A549 treated with GW870086 at 1 μM for 4 hours (cell line): ENCODE measurements around the gene SEBOX. TPM values are rescaled to one million over a fixed set of nuclear protein-coding genes. Genes with fewer than 3 reads are reported as not detected.

Experiments
- total RNA-seq: library from RNA; stranded (reverse); fragments of 200-300 nt; extraction: Qiagen RNA extraction; gene quantifications from 5 replicates; pipeline ENCODE4 v1.2.3, GENCODE V29; 2022; ENCODE audit warnings: low read depth

Gene SEBOX
- total RNA-seq: not detected in 5 replicates

GRCh38 chr17:28364665-28365363 is at the start of gene SEBOX:
Gene SEBOX, minus strand, starts transcription at chr17:28365199. Its CDS starts 48 bp downstream, at chr17:28365151.

DNA sequence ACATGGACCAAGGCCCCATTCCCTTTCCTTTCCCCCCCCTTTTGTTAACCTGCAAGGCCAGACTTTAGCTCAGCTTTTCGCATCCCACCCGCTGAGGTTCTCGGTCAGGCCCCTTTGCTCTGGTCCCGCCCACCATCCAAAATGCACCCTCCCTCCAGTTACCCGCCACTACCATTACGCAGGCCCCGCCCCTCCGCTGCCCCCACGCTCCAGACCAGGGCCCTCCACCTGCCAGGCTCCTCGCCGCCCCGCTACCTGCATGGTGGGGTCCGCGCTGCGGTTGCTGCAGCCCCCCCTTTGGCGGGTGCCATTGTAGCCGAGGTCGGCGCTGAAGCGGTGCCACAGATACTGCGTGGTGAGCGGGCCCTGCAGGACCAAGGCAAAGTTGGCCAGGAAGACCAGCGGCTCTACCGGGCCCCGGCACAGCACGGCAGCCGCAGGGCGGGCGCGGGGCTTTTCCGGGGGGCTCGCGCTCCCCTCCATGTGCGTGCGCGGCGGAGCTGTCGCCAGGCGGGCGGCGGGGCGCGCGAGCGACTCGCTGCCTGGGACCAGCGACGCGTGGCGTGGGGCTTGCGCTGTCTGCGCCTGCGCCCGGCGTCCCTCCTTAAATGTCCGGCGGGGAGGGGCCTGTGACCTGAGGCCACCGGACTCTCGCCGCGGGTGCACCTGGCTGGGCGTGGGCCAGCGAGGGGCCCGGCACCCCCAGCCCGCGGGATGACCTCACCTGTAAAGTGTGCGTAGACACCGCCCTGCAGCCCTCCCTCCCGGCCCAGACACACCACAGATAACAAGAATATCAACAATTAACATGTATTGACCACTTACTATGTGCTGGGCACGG is 40.9 kb upstream of the SEBOX start, which contains the start of gene SLC46A1:
TSS of gene SLC46A1 (minus strand) at position 581 of the 841 bp plus-strand sequence. CDS start at position 483, 98 bp downstream.

DNA sequence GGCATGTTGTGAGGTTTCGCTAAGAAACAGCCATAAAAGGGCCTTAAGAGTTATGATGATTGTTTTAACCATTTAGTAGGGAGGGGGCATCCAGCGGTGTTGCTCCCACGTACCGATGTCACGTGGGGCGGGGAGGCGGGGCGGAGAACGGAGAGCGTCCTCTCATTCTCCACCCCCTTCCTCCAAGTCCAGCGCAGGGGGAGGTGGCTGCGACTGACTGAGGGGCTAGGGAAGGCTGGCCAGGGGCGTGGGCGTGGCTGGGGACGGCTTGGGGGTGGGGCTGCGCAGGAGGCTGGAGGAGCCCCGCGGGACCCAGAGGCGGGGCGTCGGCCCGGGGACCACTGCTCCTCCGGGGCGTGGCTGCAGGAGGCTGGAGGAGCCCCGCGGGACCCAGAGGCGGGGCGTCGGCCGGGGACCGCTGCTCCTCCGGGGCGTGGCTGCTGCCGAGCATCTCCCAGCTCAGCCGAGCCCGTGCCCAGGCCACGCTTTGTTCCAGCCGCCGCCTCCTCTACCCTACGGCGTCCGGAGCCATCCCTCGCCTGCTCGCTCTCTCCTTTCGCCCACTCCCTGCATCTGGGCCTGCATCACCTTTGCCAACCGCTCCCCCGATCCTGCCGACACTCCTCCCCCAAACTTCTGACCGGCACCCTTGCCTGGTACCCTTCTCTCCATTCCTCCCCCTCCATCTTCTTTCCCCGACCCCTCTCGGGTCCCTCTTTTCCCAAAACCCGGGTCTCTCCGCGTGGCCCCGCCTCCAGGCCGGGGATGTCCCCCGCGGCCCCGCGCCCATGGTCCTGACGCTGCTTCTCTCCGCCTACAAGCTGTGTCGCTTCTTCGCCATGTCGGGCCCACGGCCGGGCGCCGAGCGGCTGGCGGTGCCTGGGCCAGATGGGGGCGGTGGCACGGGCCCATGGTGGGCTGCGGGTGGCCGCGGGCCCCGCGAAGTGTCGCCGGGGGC is 6.5 kb upstream of the SEBOX start, which contains the start of gene SARM1:
TSS of gene SARM1 (plus strand) at position 450 of the 958 bp plus-strand sequence. CDS start at position 789, 339 bp downstream.

GRCh38 chr17:28370035-28370743 is 5.2 kb upstream of the SEBOX start, which contains the start of gene VTN:
Gene VTN, minus strand, starts transcription at chr17:28370307. Its CDS starts 104 bp downstream, at chr17:28370203.

GRCh38 chr17:28357061-28357900 is 7.7 kb downstream of the SEBOX start, which contains the start of gene POLDIP2:
Gene POLDIP2, minus strand, starts transcription at chr17:28357527. Its CDS starts 79 bp downstream, at chr17:28357448.

DNA sequence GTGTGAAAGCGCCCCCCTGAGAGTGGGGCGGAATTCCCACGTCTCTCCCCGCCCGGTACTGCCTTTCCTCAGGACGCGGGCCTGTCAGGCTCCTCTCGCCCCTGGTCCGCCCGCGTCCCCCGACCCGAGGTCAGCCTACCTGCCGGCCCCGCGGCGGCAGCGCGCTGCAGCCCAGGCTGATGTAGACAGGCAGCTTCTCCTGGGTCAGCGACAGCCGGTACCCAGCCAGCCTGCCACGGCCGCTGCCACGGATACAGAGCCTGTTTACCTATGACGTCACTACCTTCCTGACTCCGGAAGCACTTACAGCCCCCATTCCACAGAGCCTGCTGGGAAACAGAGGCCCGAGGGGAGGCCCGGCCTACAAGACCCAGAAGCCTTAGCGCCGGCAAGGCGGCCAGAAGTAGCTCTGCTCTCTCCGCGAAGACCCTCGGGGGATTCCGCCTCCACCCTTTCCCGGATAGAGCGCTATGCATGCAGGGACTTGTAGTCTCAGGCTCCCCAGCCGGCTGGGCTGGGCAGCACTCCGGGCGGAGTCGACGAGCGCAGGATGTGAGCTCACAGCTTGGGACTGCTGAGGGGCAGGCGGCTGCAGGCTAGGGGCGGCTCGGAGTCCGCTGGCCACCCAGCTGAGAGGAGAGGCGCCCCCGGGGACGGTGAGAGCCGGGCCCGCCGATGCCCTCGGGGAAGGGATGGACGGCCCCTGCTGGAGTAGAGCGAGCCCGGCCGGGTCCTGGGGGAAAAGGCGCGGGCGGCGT is 29.6 kb downstream of the SEBOX start, which contains the start of the genes IFT20 and TNFAIP1:
TSS of gene IFT20 (minus strand) at position 272 of the 758 bp plus-strand sequence. CDS start 3,487 bp downstream, outside the sequence.
TSS of gene TNFAIP1 (plus strand) at position 561 of the 758 bp plus-strand sequence. CDS start 3,761 bp downstream, outside the sequence.

DNA sequence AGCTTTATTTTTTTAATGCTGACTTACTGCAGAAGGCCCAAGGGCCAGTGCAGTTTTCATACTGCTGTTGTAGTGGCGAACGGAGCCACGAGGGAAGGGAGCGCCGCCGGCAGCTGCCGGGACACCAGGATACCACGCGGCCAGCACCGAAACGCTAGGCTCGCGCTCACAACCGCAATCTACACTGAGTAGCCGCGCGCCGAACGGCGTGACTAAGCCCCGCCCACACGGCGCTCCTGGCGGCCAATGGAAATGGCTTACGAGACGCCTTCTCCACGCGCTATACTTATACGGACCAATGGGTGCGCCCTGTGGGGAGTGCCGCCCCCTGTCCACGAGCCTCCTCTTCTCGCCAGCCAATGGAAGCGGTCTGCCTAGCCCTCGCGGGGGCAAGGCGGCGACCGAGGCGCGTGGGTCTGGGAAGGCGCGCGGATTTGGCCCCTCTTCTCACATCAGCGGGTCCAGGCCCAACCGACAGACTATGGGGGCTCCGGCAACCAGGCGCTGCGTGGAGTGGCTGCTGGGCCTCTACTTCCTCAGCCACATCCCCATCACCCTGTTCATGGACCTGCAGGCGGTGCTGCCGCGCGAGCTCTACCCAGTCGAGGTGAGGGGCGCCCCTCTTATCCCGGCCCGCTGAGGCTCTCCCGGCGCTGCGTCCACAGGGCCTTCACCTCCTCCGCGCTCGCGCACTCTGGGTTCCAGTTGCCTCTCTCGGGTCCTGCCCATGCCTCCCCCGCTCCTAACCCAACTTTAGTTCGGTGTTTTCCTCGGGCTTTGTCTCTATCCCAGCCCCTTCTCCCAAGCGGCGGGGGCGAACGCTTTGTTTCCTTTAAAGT is 46.0 kb downstream of the SEBOX start, which contains the start of gene TMEM97:
TSS of gene TMEM97 (plus strand) at position 442 of the 839 bp plus-strand sequence. CDS start at position 482, 40 bp downstream.

Other genes starting within 250 kb of the SEBOX start
- gene TMEM97, start 46.0 kb downstream of the SEBOX start, total RNA-seq: 39.9 to 45.7 TPM (median 41.3 TPM) in 5 replicates
- 51.9 to 58.0 TPM (median 56.2 TPM) in 5 replicates for gene IFT20, start 29.7 kb downstream of the SEBOX start, total RNA-seq
- gene TNFAIP1, start 29.4 kb downstream of the SEBOX start, total RNA-seq: 41.1 to 53.5 TPM (median 47.7 TPM) in 5 replicates
- gene POLDIP2, start 7.7 kb downstream of the SEBOX start, total RNA-seq: 142 to 172 TPM (median 160 TPM) in 5 replicates
- gene VTN, start 5.1 kb upstream of the SEBOX start, total RNA-seq: 16.5 to 23.2 TPM (median 19.6 TPM) in 5 replicates
- 4.3 to 6.7 TPM (median 5.9 TPM) in 5 replicates for gene SARM1, start 6.5 kb upstream of the SEBOX start, total RNA-seq
- 16.3 to 20.4 TPM (median 18.9 TPM) in 5 replicates for gene SLC46A1, start 41.0 kb upstream of the SEBOX start, total RNA-seq
- 0.10 to 0.18 TPM (median 0.14 TPM) in 5 replicates for gene SLC13A2, start 108.4 kb upstream of the SEBOX start, total RNA-seq
- gene FOXN1, start 141.1 kb upstream of the SEBOX start, total RNA-seq: 0.03 TPM in 2 of 5 replicates, not detected in the others
- 26.8 to 35.5 TPM (median 29.7 TPM) in 5 replicates for gene UNC119, start 187.4 kb upstream of the SEBOX start, total RNA-seq
- 51.4 to 61.9 TPM (median 58.3 TPM) in 5 replicates for gene PIGS, start 206.3 kb upstream of the SEBOX start, total RNA-seq
- 1.2 to 2.3 TPM (median 2.1 TPM) in 5 replicates for gene ALDOC, start 211.7 kb upstream of the SEBOX start, total RNA-seq
- 70.5 to 83.0 TPM (median 75.8 TPM) in 5 replicates for gene SPAG5, start 233.8 kb upstream of the SEBOX start, total RNA-seq
- gene RSKR, start 249.0 kb upstream of the SEBOX start, total RNA-seq: 2.5 to 4.6 TPM (median 3.8 TPM) in 5 replicates